ENCODE results near the gene CRYZ.
"Not testable (repeated sequence)": the region's sequence is repeated elsewhere in the genome, so short reads cannot be mapped to it uniquely, and the experiment has no call there.

The CRYZ gene, protein sequence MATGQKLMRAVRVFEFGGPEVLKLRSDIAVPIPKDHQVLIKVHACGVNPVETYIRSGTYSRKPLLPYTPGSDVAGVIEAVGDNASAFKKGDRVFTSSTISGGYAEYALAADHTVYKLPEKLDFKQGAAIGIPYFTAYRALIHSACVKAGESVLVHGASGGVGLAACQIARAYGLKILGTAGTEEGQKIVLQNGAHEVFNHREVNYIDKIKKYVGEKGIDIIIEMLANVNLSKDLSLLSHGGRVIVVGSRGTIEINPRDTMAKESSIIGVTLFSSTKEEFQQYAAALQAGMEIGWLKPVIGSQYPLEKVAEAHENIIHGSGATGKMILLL

GRCh38 chr1:74732960-74733603, at the start of gene CRYZ, which contains the start of gene TYW3:
Gene CRYZ, minus strand, starts transcription at chr1:74733050. Its CDS starts 8,229 bp downstream, at chr1:74724821.
Gene TYW3, plus strand, starts transcription at chr1:74733152. Its CDS starts 93 bp downstream, at chr1:74733245.
- peak; percentile 15 for DNase-seq

- no peak for DNase-seq
Measured at GRCh38 chr1:74780594-74780993, 47.7 kb upstream of the CRYZ start.

GRCh38 chr1:74779750-74780149, 46.9 kb upstream of the CRYZ start:
- DNase-seq = no peak

GRCh38 chr1:74777525-74777924, 44.7 kb upstream of the CRYZ start:
- no peak for DNase-seq

- no peak for DNase-seq
Measured at GRCh38 chr1:74775735-74776134, 42.9 kb upstream of the CRYZ start.

- no peak for DNase-seq
Measured at GRCh38 chr1:74773582-74773981, 40.7 kb upstream of the CRYZ start.

DNA sequence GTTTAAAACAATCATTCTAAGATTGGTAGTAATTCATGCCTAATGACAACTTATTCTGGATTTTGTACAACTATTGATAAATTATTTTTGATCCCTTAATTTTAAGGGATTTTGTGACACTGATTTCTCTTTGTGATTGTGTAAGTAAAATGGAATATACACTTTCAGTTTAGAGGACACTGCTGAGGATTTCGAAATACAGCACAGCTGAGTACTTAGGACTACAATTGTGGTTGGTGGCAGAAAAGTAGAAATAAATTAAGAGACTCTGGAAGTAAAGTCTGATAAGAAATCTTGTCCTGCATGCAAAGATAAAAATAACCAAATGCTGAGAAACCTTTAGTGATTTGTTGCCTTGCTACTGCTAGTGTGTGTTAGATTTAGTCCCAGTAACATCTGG, 40.1 kb upstream of the CRYZ start:
- no peak for DNase-seq

GRCh38 chr1:74771913-74772515, 39.2 kb upstream of the CRYZ start:
- DNase-seq = no peak

DNA sequence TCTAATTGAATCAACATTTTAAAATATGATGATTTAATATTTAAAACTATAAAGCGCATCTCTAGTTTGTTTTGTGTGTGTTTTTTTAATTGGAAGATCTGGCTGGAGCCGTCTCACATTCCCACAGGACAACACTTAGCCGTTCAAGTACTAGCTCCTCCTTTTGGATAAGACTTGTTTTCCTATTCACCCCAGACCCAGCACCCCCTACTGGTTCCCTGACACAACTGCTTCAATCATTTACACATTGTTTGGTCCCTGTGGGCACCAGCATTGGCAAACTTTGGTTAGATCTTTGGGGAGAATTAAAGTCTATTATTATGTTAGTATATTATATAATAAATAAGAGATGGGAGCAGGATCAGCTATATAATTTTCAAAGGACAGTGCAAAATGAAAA, 34.6 kb upstream of the CRYZ start:
- DNase-seq = no peak

- DNase-seq = no peak
Measured at GRCh38 chr1:74766579-74766978, 33.7 kb upstream of the CRYZ start.

DNA sequence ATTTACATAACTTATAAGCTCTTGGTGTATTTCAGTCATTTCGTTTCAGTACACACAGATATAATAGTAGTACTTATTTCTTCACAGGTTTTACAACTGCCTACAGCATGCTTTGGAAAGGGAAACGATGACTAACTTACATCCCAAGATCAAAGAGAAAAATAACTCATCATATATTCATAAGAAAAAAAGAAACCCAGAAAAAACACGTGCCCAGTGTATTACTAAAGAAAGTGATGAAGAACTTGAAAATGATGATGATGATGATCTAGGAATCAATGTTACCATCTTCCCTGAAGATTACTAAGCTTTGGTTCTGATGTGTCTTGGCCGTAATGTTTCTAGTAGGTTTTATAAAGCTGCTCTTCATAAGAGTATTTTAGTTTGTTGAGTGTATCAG, 31.0 kb upstream of the CRYZ start:
- no peak for DNase-seq

DNA sequence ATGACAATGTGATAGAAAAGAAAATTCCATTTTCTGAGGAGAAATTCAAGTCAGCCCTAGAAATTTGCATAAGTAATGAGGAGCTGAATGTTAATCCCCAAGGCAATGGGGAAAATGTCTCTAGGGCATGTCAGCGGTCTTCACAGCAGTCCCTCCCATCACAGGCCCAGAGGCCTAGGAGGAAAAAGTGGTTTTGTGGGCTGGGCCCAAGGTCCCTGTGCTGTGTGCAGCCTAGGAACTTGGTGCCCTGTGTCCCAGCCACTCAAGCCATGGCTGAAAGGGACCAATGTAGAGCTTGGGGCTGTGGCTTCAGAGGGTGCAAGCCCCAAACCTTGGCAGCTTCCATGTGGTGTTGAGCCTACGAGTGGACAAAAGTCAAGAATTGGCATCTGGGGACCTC, 23.8 kb upstream of the CRYZ start:
- not testable (repeated sequence) for DNase-seq

- no peak for DNase-seq
Measured at GRCh38 chr1:74755475-74755874, 22.6 kb upstream of the CRYZ start.

DNA sequence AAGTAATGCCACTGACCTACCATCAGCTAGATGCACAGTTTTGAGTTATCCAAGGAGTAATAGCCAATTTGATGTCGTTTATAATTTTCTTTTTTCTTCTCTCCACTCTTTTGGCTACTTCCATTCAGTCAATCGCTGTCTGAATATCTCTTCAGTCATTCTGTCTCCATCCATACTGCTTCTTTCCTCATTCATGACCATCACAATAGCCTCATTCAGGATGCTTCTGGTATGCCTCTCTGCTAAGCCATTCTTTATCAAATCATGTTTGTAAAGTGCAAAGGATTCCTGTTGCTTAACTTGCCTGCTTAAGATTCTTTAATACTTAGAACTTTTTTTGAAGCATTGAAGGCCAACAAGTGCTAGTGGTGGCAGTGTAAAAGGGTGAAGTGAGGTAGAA, 20.3 kb upstream of the CRYZ start:
- no peak for DNase-seq

GRCh38 chr1:74748960-74749359, 16.1 kb upstream of the CRYZ start:
- no peak for DNase-seq

GRCh38 chr1:74745247-74745646, 12.4 kb upstream of the CRYZ start:
- DNase-seq = not testable (repeated sequence)

- DNase-seq = not testable (repeated sequence)
Measured at GRCh38 chr1:74740307-74740980, 7.6 kb upstream of the CRYZ start.

DNA sequence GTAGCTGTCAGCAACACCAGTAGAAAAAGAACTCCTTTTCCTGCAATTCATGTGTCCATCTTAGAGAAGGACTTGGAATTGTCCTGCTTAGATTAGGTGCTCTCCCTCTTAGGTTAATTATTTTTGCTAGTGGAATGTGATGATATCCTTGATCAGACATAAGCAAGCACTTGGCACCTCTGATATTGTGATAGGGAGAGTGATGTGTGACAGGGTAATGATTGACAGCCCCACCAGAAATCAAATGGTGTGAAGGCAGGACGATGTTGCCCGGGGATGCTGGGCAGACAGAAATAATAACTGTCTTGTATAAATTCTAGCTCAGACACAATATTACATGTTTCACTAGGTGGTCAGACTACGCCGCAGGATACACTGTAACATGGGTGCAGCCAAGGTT, 4.5 kb upstream of the CRYZ start:
- DNase-seq = no peak

DNA sequence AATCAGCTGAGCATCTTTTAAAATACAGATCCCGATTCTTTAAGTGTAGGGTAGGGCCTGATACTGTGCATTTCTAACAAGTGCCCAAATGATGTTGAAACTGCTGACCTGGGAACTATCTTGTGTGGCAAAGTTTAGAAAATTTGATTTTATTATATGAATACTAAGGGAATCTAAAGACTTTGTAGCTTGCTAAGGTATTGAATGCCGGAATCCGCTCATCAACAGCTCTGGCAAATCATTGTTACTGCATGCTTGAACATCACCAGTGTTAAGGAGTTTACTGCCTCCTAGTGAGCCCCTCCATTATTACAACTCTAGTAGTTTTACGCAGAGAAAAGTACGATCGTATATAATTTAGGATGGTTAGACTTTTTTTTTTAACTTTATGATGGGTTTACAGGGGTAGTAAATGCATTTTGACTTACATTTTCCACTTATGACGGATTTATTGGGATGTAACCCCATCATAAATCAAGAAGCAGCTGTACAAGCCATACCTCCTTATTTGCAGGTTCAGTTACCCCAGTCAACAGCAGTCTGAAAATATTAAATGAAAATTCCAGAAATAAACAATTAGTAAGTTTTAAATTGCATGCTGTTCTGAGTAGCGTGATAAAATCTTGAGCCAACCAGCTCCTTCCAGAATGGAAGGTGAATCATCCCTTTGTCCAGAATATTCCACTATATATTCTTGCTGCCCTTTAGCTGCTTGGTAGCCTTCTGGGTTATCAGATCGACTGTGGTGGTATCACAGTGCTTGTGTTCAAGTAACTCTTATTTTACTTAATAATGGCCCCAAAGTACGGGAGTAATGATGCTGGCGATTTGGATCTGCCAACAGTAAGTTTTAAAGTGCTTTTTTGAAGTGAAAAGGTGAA, 994 bp upstream of the CRYZ start:
- no peak for DNase-seq

DNA sequence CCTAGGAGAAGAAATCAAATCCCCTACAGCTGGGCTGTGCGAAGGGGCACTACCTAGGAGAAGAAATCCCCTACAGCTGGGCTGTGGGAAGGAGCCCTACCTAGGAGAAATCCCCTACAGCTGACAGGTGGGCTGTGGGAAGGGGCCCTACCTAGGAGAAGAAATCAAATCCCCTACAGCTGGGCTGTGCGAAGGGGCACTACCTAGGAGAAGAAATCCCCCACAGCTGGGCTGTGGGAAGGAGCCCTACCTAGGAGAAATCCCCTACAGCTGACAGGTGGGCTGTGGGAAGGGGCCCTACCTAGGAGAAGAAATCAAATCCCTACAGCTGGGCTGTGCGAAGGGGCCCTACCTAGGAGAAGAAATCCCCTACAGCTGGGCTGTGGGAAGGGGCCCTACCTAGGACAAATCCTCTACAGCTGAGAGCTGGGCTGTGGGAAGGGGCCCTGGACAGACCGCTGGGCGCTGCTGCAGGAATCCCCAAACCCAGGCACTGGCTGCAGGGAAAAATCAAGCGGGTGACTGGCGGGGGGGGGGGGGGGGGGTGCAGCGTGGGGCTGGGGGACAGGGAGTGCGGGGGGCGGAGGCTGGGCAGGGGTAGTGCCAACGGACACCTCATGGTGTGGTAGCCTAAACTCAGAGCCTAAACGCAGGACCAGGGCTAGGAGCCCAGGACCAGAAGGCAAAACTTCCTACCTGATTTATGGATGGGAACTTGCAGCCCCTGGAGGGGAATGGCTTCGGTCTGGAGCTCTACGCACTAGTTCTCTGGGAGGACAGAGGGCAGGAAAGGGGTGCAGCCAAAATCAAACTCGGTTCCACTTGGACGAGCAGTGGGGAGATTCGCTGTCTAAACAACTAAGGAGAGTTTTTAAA, 541 bp downstream of the CRYZ start:
- DNase-seq = not testable (repeated sequence)

DNA sequence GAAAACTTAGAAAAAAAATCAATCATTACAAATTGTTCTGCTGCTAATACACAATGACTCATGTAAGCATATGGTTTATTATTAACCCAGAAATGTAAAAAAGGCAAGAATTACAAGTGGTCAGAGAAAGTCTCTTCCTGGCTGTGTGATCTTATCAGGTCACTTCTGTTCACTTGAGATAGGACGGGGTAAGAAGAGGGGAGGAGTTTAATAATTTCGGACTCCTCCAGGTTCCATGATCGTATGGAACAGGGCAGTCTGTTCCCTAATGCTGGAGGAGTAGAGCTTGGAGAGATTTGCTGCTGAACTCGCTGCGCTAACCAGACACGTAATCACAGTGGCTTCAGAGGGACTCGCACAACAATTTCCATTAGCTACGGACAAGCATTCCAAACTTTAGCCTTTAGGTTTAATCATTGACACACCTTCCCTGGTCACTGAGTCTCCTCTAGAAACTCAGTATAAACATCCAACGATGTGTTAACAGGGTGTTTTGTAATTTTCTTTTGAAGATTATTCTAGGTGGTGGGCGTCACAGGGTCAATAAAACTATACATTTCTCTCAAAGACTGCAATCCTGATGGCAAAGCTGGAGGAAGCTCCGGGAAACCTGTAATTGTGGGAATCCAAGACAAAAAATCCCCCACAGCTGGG, 1.3 kb downstream of the CRYZ start:
- no peak for DNase-seq

Measured in GOT3 (cell line).